Stimulated activated effector memory CD8-positive, alpha-beta T cell treated with anti-CD3 and anti-CD28 coated beads, Interleukin-12 subunit alpha, Interleukin-12 subunit beta, amount 100 ng/mL, for 72 hours (primary cell): ENCODE measurements around the gene MMP14.
A peak's percentile ranks its signal among the peaks of the same experiment; 100 is the strongest.

Experiments used
- ATAC-seq: fragments of 150-1000 bp; cut with Tn5 transposase; 2 replicates; pipeline ENCODE4 v1.10.0; 2021
- DNase-seq, 2 donors: peaks; one replicate each; pipeline ENCODE4 v3.0.0; 2021 to 2022; ENCODE audit warnings: low spot score in 2 of 2
- H3K27ac Mint-ChIP-seq: one replicate; pipeline ENCODE4 v1.8.0; 2022; ENCODE audit warnings: mild to moderate bottlenecking, mixed read lengths
- H3K36me3 Mint-ChIP-seq: one replicate; pipeline ENCODE4 v1.8.0; 2022; ENCODE audit warnings: mild to moderate bottlenecking, mixed read lengths
- H3K4me1 Mint-ChIP-seq: one replicate; pipeline ENCODE4 v1.8.0; 2022; ENCODE audit warnings: mixed read lengths
- H3K4me3 Mint-ChIP-seq: one replicate; pipeline ENCODE4 v1.8.0; 2022; ENCODE audit warnings: mild to moderate bottlenecking, mixed read lengths
- H3K9me3 Mint-ChIP-seq: one replicate; pipeline ENCODE4 v1.8.0; 2022; ENCODE audit warnings: mixed read lengths

Gene MMP14

GRCh38 chr14:22807432-22808087, 28.8 kb upstream of the MMP14 start:
- Mint-ChIP-seq H3K27ac (no peak overlapping the region), H3K4me3 (no peak overlapping the region), H3K36me3 (no peaks in the 10 kb centered on the region), H3K4me1 (no peaks in the 10 kb centered on the region), H3K9me3 (no peaks in the 10 kb centered on the region)
- no peak for DNase-seq
- no peak for ATAC-seq

GRCh38 chr14:22808388-22809209, 27.8 kb upstream of the MMP14 start:
- H3K27ac Mint-ChIP-seq, result no peak overlapping the region
- H3K4me1 Mint-ChIP-seq, result no peaks in the 10 kb centered on the region
- H3K4me3 Mint-ChIP-seq, result no peak overlapping the region
- ATAC-seq (no peak), DNase-seq (no peak)
- no peaks in the 10 kb centered on the region for H3K36me3 Mint-ChIP-seq
- no peaks in the 10 kb centered on the region for H3K9me3 Mint-ChIP-seq

- no peaks in the 10 kb centered on the region for H3K4me1 Mint-ChIP-seq
- no peak overlapping the region for H3K27ac Mint-ChIP-seq
- no peak for ATAC-seq
- no peaks in the 10 kb centered on the region for H3K9me3 Mint-ChIP-seq
- no peak for DNase-seq
- H3K4me3 Mint-ChIP-seq, result no peak overlapping the region
- H3K36me3 Mint-ChIP-seq, result no peaks in the 10 kb centered on the region
Observed at GRCh38 chr14:22811722-22812121, 24.7 kb upstream of the MMP14 start.

- Mint-ChIP-seq H3K4me1 (no peaks in the 10 kb centered on the region), H3K27ac (no peak overlapping the region), H3K9me3 (no peaks in the 10 kb centered on the region), H3K36me3 (no peaks in the 10 kb centered on the region), H3K4me3 (no peak overlapping the region)
- DNase-seq, result no peak
- ATAC-seq, result peak; percentile 11
Observed at GRCh38 chr14:22812744-22813143, 23.6 kb upstream of the MMP14 start.

- no peaks in the 10 kb centered on the region for H3K36me3 Mint-ChIP-seq
- H3K4me1 Mint-ChIP-seq, result no peaks in the 10 kb centered on the region
- no peak overlapping the region for H3K27ac Mint-ChIP-seq
- peak; percentile 37 for ATAC-seq
- no peaks in the 10 kb centered on the region for H3K9me3 Mint-ChIP-seq
- no peak for DNase-seq
- H3K4me3 Mint-ChIP-seq, result no peak overlapping the region
Observed at GRCh38 chr14:22813145-22813544, 23.2 kb upstream of the MMP14 start.

- H3K36me3 Mint-ChIP-seq, result no peaks in the 10 kb centered on the region
- H3K4me1 Mint-ChIP-seq, result peaks cover 6% of the 10 kb centered on the region
- H3K4me3 Mint-ChIP-seq, result no peak overlapping the region
- no peak for ATAC-seq
- H3K27ac Mint-ChIP-seq, result no peak overlapping the region
- DNase-seq, result no peak
- no peaks in the 10 kb centered on the region for H3K9me3 Mint-ChIP-seq
Observed at GRCh38 chr14:22814373-22814772, 22.0 kb upstream of the MMP14 start.

- DNase-seq (no peak), ATAC-seq (no peak)
- peak within 1 kb of the TSS; percentile 4 for H3K27ac Mint-ChIP-seq
- H3K9me3 Mint-ChIP-seq, result no peaks in the 10 kb centered on the region
- no peaks in the 10 kb centered on the region for H3K36me3 Mint-ChIP-seq
- H3K4me1 Mint-ChIP-seq, result peaks cover 13% of the 10 kb centered on the region
- no peak within 1 kb of the TSS for H3K4me3 Mint-ChIP-seq
Observed at GRCh38 chr14:22814941-22815713, 21.3 kb upstream of the MMP14 start, which contains the start of gene SLC7A7. TSS of gene SLC7A7 (minus strand) at chr14:22815435. CDS start at chr14:22813398, 2,037 bp downstream.

GRCh38 chr14:22819151-22819988, 17.0 kb upstream of the MMP14 start:
- H3K27ac Mint-ChIP-seq, result peak overlapping the region; percentile 37
- DNase-seq (no peak), ATAC-seq (peak; percentile 44)
- H3K9me3 Mint-ChIP-seq, result no peaks in the 10 kb centered on the region
- no peaks in the 10 kb centered on the region for H3K36me3 Mint-ChIP-seq
- H3K4me1 Mint-ChIP-seq, result peaks cover 21% of the 10 kb centered on the region
- H3K4me3 Mint-ChIP-seq, result no peak overlapping the region

GRCh38 chr14:22820731-22821130, 15.7 kb upstream of the MMP14 start:
- DNase-seq, result no peak
- Mint-ChIP-seq H3K36me3 (no peaks in the 10 kb centered on the region), H3K4me3 (no peak overlapping the region), H3K9me3 (no peaks in the 10 kb centered on the region), H3K4me1 (peaks cover 21% of the 10 kb centered on the region), H3K27ac (no peak overlapping the region)
- no peak for ATAC-seq

GRCh38 chr14:22821193-22822015, 15.0 kb upstream of the MMP14 start:
- Mint-ChIP-seq H3K9me3 (no peaks in the 10 kb centered on the region), H3K36me3 (no peaks in the 10 kb centered on the region), H3K4me1 (peaks cover 21% of the 10 kb centered on the region), H3K27ac (no peak overlapping the region), H3K4me3 (peak overlapping the region; percentile 22)
- DNase-seq, result no peak
- no peak for ATAC-seq

- H3K27ac Mint-ChIP-seq, result no peak overlapping the region
- H3K4me3 Mint-ChIP-seq, result peak overlapping the region; percentile 49
- H3K36me3 Mint-ChIP-seq, result no peaks in the 10 kb centered on the region
- DNase-seq (no peak), ATAC-seq (no peak)
- H3K4me1 Mint-ChIP-seq, result peaks cover 21% of the 10 kb centered on the region
- no peaks in the 10 kb centered on the region for H3K9me3 Mint-ChIP-seq
Observed at GRCh38 chr14:22822016-22822570, 14.3 kb upstream of the MMP14 start.

GRCh38 chr14:22822571-22823098, 13.8 kb upstream of the MMP14 start:
- no peak overlapping the region for H3K27ac Mint-ChIP-seq
- no peaks in the 10 kb centered on the region for H3K9me3 Mint-ChIP-seq
- DNase-seq (peak; percentile 50 to 84), ATAC-seq (peak; percentile 88)
- peaks cover 21% of the 10 kb centered on the region for H3K4me1 Mint-ChIP-seq
- no peaks in the 10 kb centered on the region for H3K36me3 Mint-ChIP-seq
- peak overlapping the region; percentile 49 for H3K4me3 Mint-ChIP-seq

- H3K4me1 Mint-ChIP-seq, result peaks cover 18% of the 10 kb centered on the region
- H3K4me3 Mint-ChIP-seq, result no peak overlapping the region
- no peak for ATAC-seq
- H3K27ac Mint-ChIP-seq, result no peak overlapping the region
- no peaks in the 10 kb centered on the region for H3K9me3 Mint-ChIP-seq
- no peaks in the 10 kb centered on the region for H3K36me3 Mint-ChIP-seq
- no peak for DNase-seq
Observed at GRCh38 chr14:22824711-22825359, 11.6 kb upstream of the MMP14 start.
